Activated CD4-positive, alpha-beta T cell treated with anti-CD3 and anti-CD28 coated beads for 4 hours (primary cell): Measurements from ENCODE around the gene PET100.

Experiments
- DNase-seq, 2 donors: peaks; one replicate each; pipeline ENCODE4 v3.0.0-alpha.2; 2020

Gene PET100

DNA sequence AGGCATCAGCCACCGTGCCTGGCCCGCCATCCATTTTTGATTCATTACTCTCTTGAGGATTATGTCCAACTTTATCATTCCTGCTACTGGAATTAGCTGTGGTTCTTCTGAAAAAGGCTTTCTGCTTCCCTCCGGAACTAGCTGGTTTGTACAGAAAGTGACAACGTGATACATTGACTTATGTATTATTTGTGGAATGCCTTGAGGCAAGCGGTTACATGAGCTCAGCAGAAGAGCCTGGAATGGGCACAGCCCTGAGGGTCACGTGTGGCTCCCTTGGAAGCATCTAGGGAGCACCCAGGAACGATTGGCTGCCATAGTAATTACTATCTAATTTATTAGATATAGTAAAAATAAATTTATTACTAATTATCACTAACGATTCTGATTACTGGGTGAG, 24.8 kb downstream of the PET100 start:
- no peak for DNase-seq

DNA sequence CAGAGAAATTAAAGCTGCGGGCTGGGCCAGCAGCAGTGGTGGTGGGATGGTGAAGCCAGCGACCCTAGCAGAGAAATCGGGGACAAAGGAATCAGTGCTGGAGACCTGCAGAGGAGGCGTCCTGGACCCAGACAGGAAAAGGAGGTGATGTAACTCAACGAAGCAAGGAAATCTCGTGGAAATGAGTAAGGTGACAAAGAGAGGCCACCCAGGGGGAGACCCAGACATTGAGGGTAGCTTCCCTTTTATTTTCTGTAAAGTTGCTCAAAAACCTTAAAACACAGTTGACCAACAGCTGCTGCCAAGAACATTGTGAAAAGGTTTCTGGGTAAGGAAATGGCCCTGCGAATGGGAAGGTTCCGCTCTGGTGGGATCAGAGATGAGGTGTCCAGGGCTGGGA, 26.0 kb downstream of the PET100 start:
- no peak for DNase-seq

DNA sequence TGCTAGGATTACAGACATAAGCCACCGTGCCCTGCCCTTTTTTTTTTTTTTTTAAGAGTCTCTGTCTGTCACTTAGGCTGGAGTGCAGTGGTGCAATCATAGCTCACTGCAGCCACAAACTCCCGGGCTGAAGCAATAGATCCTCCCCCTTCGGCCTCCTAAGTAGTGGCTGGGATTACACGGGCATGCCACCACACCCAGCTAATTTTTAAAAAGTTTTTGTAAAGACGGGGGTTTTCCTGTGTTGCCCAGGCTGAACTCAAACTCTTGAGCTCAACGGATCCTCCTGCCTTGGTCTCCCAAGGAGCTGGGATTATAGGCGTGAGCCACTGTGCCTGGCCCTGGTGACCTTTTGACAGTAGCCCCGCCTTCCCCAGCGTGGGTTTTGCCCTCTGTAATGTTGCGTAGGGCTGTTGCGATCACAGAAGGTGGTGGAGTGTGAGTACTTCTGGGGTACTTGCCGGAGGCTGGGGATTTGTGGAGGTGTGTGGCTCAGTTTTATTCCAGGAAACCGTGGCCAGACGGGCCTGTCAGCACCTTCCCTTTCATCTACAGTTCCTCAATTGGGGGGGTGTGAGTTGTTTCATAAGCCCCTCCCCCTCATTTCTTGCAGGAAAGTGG, 27.6 kb downstream of the PET100 start:
- DNase-seq = peak in 1 of 2 donors; percentile 25

DNA sequence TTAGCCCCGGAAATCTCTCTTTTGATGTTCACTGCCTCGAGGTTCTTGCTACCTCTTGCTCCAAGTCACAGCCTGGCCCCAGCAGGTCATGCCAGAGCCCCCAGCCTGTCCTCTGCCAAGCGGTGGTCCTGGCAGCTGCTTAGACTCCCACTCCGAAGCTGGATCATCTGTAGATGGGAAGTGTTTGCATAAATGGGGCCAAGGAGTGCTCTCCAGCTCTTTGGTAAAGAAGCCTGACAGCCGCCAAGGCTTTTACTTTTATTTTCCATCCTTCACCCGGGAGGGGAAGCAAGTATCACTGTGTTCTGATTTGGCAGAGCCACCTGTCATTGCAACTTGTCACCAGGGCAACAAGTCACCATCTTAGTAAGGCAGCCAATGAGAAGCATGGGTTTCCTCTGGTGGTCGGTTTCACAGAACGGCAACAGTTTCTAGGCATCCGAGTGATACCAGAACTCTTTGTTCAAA, 28.7 kb downstream of the PET100 start:
- DNase-seq = peak in 1 of 2 donors; percentile 25

DNA sequence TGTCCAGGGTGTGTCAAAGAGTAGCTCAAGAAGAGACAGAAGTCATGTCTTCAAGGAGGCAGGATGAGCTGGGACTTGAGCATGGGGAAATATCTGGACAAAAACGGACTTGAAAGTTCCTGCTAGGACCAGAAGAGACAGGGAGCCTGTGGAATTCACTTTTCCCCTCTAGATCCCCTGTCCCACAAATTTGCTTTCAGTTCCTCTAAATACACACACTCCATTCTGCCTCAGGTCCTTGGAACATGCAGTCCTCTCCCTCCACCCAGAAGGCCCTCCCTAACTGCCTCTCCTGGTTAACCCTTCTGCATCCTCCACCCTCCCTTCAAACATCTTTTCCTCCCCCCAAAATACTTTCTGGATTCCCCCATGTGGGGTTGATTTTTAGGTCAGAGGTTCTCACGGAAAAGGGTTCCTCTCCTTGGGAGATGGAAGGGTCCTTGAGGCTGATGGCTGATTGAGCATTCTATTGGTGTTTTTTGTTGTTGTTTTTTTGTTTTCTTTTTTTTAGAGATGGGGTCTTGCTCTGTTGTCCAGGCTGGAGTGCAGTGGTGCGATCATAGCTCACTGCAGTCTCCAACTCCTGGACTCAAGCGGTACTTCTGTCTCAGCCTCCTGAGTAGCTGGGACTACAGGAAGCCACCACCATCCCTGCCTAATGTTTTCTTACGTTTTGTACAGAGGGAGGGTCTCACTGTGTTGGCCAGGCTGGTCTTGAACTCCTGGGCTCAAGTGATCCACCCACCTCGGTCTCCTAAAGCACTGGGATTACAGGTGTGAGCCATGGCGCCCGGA, 32.3 kb downstream of the PET100 start:
- no peak for DNase-seq

DNA sequence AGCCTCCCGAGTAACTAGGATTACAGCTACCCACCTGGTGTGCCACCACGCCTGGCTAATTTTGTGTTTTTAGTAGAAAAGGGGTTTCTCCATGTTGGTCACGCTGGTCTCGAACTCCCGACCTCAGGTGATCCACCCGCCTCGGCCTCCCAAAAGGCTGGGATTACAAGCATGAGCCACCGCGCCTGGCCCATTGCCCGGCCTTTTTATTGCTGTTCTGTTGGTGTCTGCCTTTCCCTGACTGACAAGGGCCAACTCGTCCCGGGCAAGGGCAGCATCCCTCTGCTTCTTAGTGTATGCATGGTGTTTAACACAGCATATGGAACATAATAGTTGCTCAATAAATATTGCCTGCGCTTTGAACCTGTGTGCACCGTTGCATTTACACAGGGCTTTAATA, 33.1 kb downstream of the PET100 start:
- no peak for DNase-seq

DNA sequence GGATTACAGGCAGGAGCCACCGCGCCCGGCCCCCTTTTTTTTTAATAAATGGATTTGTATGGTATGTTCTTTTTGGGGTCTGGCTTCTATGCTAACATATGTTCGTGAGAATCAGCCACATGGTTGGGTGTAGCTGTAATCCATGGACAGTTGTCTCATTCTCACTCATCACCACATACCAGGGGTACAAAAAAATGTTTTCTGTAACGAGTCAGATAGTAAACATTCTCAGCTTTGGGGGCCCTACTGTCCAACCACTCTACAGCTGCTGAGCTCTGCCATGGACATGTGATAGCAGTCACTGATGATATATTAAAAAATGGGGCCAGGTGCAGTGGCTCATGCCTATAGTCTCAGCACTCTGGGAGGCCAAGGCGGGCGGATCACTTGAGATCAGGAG, 34.1 kb downstream of the PET100 start:
- no peak for DNase-seq

DNA sequence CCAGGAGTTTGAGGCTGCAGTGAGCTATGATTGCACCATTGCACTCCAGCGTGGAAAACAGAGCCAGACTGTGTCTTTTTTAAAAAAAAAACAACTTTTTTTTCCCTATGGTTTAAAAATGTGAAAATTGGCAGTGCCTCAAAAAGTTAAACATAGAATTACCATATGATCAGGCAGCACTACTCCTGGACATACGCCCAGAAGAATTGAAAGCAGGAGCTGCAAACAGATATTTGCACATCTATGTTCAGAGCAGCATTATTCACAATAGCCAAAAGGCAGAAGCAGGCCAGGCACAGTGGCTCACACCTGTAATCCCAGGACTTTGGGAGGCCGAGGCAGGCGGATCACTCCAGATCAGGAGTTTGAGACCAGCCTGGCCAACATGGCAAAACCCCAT, 35.5 kb downstream of the PET100 start:
- DNase-seq = no peak

DNA sequence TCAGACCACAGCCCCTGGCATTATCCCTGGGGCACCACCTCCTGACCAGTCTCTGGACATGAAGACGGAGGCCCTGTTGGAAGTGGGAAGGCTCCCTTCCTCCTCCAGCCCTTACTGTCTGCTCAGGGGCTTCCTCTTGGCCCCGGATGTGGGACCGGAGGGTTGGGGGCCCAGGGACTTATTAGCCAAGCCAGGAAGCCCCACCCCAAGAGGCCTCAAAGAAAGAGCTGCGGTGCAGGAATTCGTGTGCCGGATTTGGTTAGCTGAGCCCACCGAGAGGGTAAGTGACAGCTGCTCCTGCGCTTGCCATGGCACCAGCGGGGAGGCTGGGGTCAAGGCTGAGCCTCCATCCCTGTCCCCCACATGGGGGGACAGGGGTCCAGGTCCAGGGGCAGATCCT, 39.2 kb downstream of the PET100 start, which contains the start of gene RETN:
RETN (plus strand) TSS at position 208 of the 400 bp plus-strand sequence. CDS start 278 bp downstream, outside the sequence.
- no peak for DNase-seq

DNA sequence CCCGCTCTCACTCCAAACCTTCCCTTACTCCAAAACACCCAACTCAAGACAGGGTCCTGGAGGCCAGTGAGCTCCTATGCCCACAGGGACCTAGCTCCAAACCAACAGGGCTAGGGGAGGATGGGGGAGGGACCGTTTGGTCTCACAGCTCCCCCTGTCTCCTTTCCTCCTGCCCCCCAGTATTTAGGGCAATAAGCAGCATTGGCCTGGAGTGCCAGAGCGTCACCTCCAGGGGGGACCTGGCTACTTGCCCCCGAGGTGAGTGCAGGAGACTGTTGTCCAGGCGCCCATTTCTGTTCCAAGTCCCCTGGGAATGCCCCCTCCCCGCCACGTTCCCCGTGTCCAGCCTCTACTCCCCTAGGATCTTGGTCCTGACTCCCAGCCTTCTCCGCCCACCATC, 40.0 kb downstream of the PET100 start:
- DNase-seq = no peak

DNA sequence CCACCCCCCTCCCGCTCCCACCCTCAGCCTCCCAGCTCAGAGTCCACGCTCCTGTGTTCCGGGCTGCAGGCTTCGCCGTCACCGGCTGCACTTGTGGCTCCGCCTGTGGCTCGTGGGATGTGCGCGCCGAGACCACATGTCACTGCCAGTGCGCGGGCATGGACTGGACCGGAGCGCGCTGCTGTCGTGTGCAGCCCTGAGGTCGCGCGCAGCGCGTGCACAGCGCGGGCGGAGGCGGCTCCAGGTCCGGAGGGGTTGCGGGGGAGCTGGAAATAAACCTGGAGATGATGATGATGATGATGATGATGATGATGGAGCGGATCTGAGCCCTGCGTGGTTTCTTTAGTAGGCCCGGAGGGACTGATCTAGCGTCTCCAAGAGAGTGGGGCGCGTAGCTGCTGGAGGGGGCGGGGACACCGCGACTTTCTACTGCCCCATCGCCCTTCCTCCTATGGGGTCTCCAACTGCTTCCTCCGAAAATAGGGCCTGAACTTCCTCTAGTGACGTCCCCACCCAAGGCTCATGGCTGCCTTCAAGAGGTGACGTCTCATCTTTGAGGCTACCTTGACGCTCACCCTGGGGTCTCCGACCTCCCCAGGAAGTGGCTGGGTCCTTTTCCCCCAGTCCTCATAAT, 40.7 kb downstream of the PET100 start:
- no peak for DNase-seq

DNA sequence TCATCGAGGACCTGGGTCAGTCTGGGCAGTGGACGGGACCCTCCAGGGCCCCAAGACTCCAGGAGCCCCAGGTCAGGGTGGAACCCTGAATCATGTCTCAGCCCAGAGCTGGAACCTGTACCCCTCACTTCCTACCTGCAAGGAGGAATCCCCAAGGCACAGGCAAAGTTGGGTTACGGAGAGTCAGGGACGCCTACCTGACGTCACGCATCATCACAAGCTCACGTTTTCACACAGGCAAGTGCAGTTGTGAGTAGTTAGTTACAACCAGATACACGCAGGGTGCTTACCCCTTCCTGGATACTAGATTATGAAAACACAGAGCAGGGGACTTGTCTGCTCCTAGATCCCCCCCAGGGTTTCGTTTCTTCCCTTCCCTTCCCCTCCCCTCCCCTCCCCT, 41.2 kb downstream of the PET100 start:
- no peak for DNase-seq

DNA sequence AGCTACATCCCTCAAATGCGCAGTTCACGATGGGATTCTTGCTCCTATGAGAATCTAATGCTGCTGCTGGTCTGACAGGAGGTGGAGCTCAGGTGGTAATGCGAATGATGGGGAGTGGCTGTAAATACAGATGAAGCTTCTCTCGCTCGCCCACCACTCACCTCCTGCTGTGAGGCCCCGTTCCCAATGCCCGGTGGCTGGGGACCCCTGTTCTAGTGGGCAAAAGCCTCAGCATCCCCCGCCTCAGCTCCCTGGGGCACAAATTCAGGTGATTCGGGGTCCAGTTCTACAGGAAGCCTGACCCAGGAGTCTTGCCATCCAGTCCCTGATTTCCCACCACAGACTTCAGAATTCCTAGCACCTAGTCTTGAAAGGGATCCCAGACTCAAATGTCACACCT, 42.9 kb downstream of the PET100 start:
- DNase-seq = no peak

DNA sequence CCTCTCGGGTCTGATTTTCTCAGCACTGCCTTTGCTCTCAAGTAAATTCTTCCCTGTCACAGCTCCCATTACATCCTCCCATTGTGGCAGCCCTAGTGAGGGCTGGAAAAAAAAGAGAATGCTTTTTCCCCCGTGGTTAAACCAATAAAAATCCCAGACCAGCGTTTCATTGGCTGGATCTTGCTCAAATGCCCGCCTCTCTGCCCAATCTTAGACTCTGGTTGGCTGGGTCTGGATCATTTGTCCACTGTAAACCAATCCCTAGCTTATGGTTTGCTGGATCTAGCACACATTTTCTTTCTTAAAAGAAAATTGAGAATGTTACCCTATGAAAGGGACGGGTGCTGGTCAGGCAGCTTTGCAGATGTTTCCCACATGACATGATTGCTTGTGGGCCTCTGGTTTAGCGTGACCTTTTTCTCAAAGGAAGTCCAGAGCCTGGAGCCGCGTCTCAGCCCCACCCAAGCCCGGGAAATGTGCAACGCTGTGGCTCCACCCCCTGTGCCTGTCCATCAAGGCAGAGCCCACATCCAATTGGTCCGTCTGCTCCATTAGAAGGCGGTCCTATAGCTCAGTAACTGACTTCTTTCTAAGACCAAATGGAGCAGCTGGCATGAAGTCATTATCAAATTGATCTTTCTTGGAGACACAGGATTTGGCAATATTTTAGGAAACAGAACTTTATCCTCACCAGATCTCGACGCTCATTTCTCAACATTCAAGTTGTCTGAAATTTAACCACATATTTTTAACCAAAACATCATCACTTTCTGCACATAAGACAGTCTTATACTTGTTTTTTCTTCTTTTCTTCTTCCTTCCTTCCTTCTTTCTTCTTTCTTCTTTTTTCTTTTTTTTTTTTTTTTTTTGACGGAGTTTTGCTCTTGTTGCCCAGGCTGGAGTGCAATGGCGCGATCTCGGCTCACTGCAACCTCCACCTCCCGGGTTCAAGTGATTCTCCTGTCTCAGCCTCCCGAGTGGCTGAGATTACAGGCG, 44.7 kb downstream of the PET100 start:
- DNase-seq = no peak

DNA sequence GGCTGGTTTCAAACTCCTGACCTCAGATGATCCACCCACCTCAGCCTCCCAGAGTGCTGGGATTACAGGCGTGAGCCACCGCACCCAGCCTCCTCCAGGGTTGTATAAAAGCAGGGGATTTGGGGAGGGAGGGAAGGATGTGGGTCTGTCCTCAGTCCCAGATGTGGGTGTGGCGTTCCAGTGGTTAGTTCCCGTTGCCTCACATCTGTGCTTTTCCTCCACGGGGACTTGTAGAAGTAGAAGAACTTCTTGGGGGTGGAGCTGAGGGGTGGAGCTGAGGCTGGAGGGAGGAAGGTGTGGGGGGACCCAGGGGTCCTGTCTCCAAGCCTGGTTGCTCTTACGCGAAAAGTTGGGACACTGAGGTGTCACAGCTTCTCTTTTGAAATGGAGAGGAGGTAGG, 46.8 kb downstream of the PET100 start:
- DNase-seq = no peak

DNA sequence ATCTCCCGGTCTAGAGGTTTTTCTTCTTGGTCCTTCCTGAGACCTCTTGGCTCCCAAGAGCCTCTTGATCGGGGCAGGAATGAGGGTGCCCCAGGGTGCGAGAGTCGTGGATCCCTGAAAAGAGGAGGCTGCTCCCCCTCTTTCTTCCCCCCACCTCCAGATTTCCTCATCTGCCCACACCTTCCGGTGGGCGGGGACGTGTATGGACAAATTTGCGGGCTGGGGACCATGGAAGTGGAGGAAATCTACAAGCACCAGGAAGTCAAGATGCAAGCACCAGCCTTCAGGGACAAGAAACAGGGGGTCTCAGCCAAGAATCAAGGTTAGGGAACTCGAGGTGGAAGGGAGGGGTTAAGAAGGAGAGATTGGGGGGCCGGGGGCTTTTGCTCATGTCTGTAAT, 47.3 kb downstream of the PET100 start, which contains the start of gene MCEMP1:
MCEMP1 (plus strand) TSS at position 237 of the 400 bp plus-strand sequence; CDS start at position 268, 31 bp downstream.
- DNase-seq = no peak

DNA sequence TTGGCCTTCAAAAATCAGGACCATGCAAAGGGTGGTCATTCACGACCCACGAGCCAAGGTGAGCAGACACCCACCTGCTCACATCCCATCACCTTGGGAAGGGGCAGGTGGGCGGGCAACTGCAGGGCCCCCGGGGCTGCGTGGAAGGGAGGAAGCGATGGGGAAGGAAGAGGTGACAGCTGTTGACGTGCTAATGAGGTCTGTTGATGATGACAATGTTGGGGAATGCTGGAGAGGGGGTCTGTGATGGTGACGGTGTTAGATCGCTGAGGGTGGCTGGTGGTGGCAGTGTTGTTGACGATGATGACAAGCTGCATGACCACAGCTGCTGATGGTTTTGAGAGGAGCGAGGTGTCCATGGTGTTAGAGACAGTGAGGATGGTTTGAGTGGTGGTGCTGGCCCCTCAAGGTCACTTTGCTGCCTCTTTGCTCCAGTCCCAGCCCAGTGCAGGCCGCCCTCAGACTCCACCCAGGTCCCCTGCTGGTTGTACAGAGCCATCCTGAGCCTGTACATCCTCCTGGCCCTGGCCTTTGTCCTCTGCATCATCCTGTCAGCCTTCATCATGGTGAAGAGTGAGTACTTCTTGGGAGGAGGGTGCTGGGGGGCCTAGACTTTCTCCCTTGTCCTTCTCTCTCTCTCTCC, 48.2 kb downstream of the PET100 start:
- no peak for DNase-seq

DNA sequence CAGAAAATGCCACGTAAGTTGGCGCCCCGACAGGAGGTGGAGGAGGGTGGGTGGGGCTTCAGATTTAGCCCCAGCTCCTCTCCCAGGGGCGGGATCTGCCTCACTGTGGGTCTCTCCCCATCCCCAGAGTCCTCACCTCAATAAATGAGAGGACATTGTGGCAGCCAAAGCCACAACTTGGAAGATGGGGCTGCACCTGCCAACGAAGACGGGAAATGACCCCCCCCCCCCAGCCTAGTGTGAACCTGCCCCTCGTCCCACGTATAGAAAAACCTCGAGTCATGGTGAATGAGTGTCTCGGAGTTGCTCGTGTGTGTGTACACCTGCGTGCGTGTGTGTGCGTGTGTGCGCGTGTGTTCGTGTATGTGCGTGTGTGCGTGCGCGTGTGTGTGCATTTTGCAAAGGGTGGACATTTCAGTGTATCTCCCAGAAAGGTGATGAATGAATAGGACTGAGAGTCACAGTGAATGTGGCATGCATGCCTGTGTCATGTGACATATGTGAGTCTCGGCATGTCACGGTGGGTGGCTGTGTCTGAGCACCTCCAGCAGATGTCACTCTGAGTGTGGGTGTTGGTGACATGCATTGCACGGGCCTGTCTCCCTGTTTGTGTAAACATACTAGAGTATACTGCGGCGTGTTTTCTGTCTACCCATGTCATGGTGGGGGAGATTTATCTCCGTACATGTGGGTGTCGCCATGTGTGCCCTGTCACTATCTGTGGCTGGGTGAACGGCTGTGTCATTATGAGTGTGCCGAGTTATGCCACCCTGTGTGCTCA, 49.6 kb downstream of the PET100 start:
- DNase-seq = peak; percentile 66 to 79

DNA sequence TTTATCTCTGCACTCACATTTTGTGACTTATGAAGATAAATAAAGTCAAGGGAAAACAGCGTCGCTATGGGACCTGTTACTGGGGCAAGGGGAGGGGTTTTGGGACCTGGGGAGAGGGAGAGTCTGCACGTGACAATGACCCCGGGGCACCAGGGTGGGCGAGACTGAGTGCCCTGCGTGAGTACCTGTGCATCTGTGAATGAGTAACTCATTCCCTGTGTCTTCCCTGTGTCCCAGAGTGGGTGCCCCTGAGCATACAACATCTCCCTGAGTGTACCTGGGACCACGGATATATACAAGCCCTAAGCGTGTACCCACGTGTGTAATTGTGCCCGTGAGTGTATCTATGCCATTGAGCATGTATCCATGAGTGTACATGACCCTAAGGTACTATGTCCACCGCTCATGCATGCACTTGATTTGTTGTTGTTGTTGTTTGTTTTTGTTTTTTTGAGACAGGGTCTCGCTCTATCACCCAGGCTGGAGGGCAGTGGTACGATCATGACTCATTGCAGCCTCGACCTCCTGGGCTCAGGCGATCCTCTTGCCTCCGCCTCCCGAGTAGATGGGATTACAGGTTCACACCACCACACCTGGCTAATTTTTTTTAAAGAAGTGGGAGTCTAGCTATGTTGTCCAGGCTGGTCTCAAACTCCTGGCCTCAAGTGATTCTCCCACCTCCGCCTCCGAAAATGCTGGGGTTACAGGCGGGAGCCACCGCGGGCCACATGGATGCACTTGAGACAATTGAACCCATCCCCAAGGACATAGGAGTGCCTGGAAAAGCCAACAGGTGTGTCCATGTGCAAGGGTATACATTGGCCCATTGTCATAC, 50.4 kb downstream of the PET100 start:
- no peak for DNase-seq
